ENCODE results near the gene HJV. TPM values are rescaled to one million over a fixed set of nuclear protein-coding genes. Genes with fewer than 3 reads are reported as not detected.
"Not testable (repeated sequence)": the region's sequence is repeated elsewhere in the genome, so short reads cannot be mapped to it uniquely, and the experiment has no call there.

HJV gene, protein sequence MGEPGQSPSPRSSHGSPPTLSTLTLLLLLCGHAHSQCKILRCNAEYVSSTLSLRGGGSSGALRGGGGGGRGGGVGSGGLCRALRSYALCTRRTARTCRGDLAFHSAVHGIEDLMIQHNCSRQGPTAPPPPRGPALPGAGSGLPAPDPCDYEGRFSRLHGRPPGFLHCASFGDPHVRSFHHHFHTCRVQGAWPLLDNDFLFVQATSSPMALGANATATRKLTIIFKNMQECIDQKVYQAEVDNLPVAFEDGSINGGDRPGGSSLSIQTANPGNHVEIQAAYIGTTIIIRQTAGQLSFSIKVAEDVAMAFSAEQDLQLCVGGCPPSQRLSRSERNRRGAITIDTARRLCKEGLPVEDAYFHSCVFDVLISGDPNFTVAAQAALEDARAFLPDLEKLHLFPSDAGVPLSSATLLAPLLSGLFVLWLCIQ
- not detected in 2 replicates for total RNA-seq
- long read RNA-seq: 0 reads

GRCh38 chr1:146021622-146022402 is at the start of gene HJV:
HJV (minus strand) TSS chr1:146021735; CDS start chr1:146020231, 1,504 bp downstream.
- Mint-ChIP-seq H3K4me1 (peaks cover 3% of the 10 kb centered on the region), H3K27me3 (ENCODE audit: low read depth) (peaks cover 84% of the 10 kb centered on the region), H3K9me3 (no peaks in the 10 kb centered on the region), H3K27ac (ENCODE audit: unreplicated experiment) (no peak within 1 kb of the TSS), H3K4me3 (no peak within 1 kb of the TSS), H3K36me3 (ENCODE audit: low read depth) (no peaks in the 10 kb centered on the region)
- TF ChIP-seq CTCF (conservative IDR thresholded peaks at IDR 0.05): no peak
- no peak for DNase-seq (ENCODE audit: low read depth, low spot score)

- DNase-seq (ENCODE audit: low read depth, low spot score); H3K36me3 Mint-ChIP-seq (ENCODE audit: low read depth); H3K27ac Mint-ChIP-seq (ENCODE audit: unreplicated experiment); H3K4me1 Mint-ChIP-seq; H3K9me3 Mint-ChIP-seq; H3K27me3 Mint-ChIP-seq (ENCODE audit: low read depth); H3K4me3 Mint-ChIP-seq: not testable (repeated sequence)
These were observed 37.6 kb upstream of the HJV start for GRCh38 chr1:146059148-146059547.

GRCh38 chr1:146051852-146052676 is 30.5 kb upstream of the HJV start:
- not testable (repeated sequence) for H3K27me3 Mint-ChIP-seq (ENCODE audit: low read depth); H3K36me3 Mint-ChIP-seq (ENCODE audit: low read depth); H3K9me3 Mint-ChIP-seq
- H3K4me1 Mint-ChIP-seq: peaks cover 20% of the 10 kb centered on the region
- H3K4me3 Mint-ChIP-seq: peak overlapping the region; percentile 92
- H3K27ac Mint-ChIP-seq (ENCODE audit: unreplicated experiment): peak overlapping the region; percentile 100
- peak; percentile 69 for DNase-seq (ENCODE audit: low read depth, low spot score)

DNA sequence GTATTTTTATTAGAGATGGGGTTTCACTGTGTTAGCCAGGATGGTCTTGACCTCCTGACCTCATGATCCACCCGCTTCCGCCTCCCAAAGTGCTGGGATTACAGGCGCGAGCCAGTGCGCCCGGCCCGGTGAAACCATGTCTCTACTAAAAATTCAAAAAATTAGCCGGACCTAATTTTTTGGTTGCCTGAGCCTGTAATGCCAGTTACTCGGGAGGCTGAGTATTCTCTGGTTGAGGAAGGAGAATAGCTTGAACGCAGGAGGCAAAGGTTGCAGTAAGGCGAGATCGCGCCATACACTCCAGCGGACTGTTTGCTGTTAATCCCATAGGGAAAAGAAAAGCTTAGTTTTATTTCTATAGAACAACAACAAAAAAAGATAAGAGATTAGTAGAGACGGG is 29.9 kb upstream of the HJV start:
- Mint-ChIP-seq H3K4me1 (peaks cover 20% of the 10 kb centered on the region), H3K36me3 (ENCODE audit: low read depth) (no peaks in the 10 kb centered on the region), H3K27ac (ENCODE audit: unreplicated experiment) (peak overlapping the region; percentile 100), H3K9me3 (no peaks in the 10 kb centered on the region), H3K27me3 (ENCODE audit: low read depth) (peaks cover 7% of the 10 kb centered on the region), H3K4me3 (peak overlapping the region; percentile 92)
- no peak for TF ChIP-seq CTCF (conservative IDR thresholded peaks at IDR 0.05)
- DNase-seq (ENCODE audit: low read depth, low spot score): no peak

DNA sequence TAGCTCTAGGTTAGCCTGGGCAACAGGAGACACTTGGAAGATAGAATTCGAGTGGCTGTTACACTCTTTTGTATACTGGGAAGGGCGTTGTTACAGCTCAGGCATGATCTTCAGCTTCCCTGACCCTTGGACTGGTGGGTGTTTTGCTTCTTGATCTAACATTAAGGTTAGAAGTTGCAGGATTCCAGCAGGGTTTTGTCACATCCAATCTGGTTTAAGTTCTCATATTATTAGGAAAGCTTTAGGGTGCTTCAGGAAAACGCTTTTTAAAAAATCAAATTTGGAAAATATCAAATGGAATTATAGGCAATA is 29.1 kb upstream of the HJV start:
- H3K9me3 Mint-ChIP-seq; DNase-seq (ENCODE audit: low read depth, low spot score); H3K27ac Mint-ChIP-seq (ENCODE audit: unreplicated experiment); H3K36me3 Mint-ChIP-seq (ENCODE audit: low read depth); H3K4me3 Mint-ChIP-seq; H3K27me3 Mint-ChIP-seq (ENCODE audit: low read depth): not testable (repeated sequence)
- H3K4me1 Mint-ChIP-seq: peaks cover 20% of the 10 kb centered on the region

DNA sequence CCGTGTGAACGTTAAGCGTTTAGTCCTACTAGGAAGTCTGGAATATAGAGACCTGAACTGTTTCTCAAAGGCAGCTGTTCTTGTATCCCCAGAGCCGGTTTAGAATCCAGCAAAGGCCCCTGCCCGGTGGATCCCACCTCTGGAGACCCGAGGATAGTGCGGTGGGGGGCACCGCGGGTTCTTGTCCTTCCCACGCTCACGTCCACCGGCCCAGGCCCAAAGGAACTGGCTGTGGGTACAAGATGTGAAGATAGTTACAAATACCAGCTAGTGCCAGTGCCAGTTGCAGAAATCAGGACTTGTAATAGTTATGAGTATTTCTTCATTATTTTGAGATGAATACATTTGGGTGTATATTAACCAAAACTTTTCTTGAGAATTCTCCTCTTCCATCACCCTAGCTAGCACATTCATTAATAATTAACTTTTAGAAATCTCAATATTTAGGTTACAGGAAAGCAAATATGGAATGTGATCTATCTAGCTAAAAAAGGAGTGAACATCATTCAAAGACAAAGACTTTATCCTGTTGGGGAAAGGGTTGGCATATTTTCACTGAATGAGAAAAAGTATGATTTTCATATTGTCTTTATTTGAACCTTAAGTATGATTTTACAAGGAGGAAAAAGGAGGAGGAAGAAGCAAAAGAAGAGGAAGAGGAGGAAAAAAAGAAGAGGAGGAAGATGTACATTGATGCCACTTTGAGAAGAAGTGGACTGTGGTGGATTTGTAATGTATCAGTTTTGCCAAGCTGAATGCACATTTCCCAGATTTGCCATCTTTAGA is 28.5 kb upstream of the HJV start:
- Mint-ChIP-seq H3K4me1 (peaks cover 20% of the 10 kb centered on the region), H3K4me3 (peak overlapping the region; percentile 9)
- H3K9me3 Mint-ChIP-seq: not testable (repeated sequence)

DNA sequence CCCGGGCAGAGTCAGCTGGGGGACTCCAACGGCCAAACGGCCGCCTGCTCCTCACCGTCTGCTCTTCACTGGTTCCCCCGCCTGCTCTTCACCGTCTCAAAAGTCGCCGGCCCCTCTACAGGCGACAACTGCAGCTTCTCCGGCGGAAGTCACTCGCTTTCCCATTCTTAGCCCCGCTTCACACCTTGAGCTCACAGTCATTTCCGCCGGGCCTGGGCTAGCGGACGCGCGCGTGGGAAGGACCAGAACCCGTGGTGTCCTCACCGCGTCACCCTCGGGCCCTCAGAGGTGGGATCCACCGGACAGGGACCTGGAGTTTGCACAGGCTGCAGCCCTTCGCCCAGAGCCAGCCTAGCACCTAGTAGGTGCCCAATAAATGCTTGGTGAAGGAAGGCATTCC is 27.9 kb upstream of the HJV start:
- no peak for DNase-seq (ENCODE audit: low read depth, low spot score)
- Mint-ChIP-seq H3K4me3 (peak overlapping the region; percentile 57), H3K27me3 (ENCODE audit: low read depth) (peaks cover 7% of the 10 kb centered on the region), H3K36me3 (ENCODE audit: low read depth) (no peaks in the 10 kb centered on the region), H3K4me1 (peaks cover 20% of the 10 kb centered on the region), H3K9me3 (no peaks in the 10 kb centered on the region), H3K27ac (ENCODE audit: unreplicated experiment) (no peak overlapping the region)
- no peak for TF ChIP-seq CTCF (conservative IDR thresholded peaks at IDR 0.05)

More for the DNA sequence above, 28.5 kb upstream of the HJV start:
- H3K27ac Mint-ChIP-seq (ENCODE audit: unreplicated experiment); H3K27me3 Mint-ChIP-seq (ENCODE audit: low read depth); H3K36me3 Mint-ChIP-seq (ENCODE audit: low read depth); DNase-seq (ENCODE audit: low read depth, low spot score): not testable (repeated sequence)

- H3K4me3 Mint-ChIP-seq; H3K27ac Mint-ChIP-seq (ENCODE audit: unreplicated experiment); DNase-seq (ENCODE audit: low read depth, low spot score); H3K36me3 Mint-ChIP-seq (ENCODE audit: low read depth); H3K27me3 Mint-ChIP-seq (ENCODE audit: low read depth); H3K9me3 Mint-ChIP-seq: not testable (repeated sequence)
- H3K4me1 Mint-ChIP-seq: peaks cover 20% of the 10 kb centered on the region
These were observed 27.1 kb upstream of the HJV start for GRCh38 chr1:146048514-146049115.
